PC-3 (cell line): ENCODE measurements around the gene SNX20.

Source experiments
- EZH2phosphoT487 ChIP-seq: fragments of 300-600 bp; sonication (generic); IDR thresholded peaks from 2 replicates; pipeline ENCODE4 v1.6.1; 2018; ENCODE audit warnings: mild to moderate bottlenecking, antibody characterized with exemption, low read length, borderline replicate concordance
- TF ChIP-seq, protein P1 (sequence below): fragments of 300-600 bp; sonication (generic); conservative IDR thresholded peaks from 2 replicates; pipeline ENCODE4 v1.5.1; 2017; ENCODE audit warnings: antibody characterized with exemption, low read depth, mild to moderate bottlenecking, low read length

DNA sequence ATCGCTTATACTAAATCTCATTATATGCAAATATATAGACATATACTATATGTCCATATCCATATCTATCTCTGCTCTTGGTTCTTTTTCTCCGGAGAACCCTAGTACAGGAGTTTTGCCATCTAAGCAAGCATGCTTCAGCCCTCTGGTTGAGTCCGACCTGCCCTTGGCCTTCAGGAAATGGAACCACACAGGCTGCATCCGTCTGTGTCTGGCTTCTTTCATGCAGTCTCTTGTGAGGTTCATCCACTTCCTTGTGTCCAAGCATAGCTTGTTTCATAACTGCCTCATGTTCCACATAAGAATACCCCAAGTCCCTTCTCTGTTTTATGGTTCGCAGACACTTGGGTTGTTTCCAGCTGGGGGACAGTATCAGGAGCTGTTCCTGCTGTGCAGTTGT is 16.8 kb downstream of the SNX20 start:
- TF ChIP-seq, protein P1, sequence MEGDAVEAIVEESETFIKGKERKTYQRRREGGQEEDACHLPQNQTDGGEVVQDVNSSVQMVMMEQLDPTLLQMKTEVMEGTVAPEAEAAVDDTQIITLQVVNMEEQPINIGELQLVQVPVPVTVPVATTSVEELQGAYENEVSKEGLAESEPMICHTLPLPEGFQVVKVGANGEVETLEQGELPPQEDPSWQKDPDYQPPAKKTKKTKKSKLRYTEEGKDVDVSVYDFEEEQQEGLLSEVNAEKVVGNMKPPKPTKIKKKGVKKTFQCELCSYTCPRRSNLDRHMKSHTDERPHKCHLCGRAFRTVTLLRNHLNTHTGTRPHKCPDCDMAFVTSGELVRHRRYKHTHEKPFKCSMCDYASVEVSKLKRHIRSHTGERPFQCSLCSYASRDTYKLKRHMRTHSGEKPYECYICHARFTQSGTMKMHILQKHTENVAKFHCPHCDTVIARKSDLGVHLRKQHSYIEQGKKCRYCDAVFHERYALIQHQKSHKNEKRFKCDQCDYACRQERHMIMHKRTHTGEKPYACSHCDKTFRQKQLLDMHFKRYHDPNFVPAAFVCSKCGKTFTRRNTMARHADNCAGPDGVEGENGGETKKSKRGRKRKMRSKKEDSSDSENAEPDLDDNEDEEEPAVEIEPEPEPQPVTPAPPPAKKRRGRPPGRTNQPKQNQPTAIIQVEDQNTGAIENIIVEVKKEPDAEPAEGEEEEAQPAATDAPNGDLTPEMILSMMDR = no peak
- TF ChIP-seq EZH2phosphoT487 = no peak
